Effector CD4-positive, alpha-beta T cell (primary cell): ENCODE data around the gene PKDCC. TPM values are rescaled to one million over a fixed set of nuclear protein-coding genes. Genes with fewer than 3 reads are reported as not detected.

Experiments used
- DNase-seq: peaks from one replicate; pipeline ENCODE4 v3.0.0-alpha.2; 2020
- total RNA-seq: gene quantifications from one replicate; lab custom pipeline; 2026; lab: John Stamatoyannopoulos, UW

Gene PKDCC, protein sequence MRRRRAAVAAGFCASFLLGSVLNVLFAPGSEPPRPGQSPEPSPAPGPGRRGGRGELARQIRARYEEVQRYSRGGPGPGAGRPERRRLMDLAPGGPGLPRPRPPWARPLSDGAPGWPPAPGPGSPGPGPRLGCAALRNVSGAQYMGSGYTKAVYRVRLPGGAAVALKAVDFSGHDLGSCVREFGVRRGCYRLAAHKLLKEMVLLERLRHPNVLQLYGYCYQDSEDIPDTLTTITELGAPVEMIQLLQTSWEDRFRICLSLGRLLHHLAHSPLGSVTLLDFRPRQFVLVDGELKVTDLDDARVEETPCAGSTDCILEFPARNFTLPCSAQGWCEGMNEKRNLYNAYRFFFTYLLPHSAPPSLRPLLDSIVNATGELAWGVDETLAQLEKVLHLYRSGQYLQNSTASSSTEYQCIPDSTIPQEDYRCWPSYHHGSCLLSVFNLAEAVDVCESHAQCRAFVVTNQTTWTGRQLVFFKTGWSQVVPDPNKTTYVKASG
- not detected for total RNA-seq

DNA sequence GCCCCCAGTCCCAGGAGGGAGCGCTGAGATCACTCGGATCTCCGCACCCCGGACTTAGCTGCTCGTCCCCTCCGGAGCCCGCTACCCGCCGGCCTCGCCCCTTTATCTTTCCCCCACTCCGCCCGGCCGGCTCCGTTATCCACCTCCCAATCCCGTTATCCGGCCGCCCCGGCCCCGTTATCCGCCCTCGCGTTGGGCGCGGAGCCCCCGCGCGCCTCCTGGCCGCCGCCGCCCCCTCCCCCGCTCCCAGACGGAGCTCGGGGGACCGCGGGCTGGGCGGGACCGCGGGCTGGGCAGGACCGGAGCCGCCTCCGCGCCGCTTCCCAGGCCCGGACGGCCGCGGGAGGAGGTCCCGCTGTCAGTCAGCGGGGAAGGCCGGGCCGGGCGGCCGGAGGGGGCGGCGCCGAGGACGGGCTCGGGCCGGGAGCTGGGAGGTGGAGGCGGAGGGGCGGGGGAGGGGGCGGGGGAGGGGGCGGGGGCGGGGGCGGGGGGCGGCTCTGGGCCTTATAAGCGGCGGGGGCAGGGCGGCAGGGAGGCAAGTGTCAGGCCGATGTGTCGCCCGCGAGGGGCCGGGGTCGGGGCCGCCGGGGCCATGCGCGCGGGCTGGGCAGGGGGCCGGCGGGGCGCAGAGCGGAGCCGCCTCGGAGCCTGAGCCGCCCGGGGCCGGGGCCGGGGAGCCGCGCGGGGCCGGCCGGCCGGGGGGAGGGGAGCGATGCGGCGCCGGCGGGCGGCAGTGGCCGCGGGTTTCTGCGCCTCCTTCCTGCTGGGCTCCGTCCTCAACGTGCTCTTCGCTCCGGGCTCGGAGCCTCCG, at the start of gene PKDCC:
PKDCC (plus strand) TSS at position 534 of the 811 bp plus-strand sequence; CDS start at position 713, 179 bp downstream.
- DNase-seq, result no peak

- DNase-seq, result no peak
Measured at GRCh38 chr2:41998186-41999127, 49.4 kb upstream of the PKDCC start.

- no peak for DNase-seq
Measured at GRCh38 chr2:41999128-41999480, 48.7 kb upstream of the PKDCC start.

- DNase-seq, result no peak
Measured at GRCh38 chr2:41999592-42000281, 48.1 kb upstream of the PKDCC start.

- no peak for DNase-seq
Measured at GRCh38 chr2:42001711-42002201, 46.1 kb upstream of the PKDCC start.

DNA sequence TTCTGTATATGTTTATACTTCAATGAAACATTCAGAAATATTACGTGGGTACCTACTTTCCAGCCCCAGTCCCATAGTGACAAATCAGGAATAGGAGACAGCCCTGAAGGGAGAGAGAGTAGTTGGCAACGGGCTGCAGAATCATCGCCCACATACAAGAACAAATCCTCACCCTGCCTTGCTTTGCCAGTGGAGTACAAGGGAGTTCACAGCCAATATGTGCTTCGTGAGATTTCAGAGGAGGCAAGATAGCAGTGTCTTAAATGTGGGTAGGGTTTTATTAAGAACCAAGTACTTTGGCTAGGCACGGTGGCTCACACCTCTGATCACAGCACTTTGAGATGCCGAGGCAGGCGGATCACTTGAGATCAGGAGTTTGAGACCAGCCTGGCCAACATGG, 40.3 kb upstream of the PKDCC start:
- DNase-seq, result no peak

DNA sequence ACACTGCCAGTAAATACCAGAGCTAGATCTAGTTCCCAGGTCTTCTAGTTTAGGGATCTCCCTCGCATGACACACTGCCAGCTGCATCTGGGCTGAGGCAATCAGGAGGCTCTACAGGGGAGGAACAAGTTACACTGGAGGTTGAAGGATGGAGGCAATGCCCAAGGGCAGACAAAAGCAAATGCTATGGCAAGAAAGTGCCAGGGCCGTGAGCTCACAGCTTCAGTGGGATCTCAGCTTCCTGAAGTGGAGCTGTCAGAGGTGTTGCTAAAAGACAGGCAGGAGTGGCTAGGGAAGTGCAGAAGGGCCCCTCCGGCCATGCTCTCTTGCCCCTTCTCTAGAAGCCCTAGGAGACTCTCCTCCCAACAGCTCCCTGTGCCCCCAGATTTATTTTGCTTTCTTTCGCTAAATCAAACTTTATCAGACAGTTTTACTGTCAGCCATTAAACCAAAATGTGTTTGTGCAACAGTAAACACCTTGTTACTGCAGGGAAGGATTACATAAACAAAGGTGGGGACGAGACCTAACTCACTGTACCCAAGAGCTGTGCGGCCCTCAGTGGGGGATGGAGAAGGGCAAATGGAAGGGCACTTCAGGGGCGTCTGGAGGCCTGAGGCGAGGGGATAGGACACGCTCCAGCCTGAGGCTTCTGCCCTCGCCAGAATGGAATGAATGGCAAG, 39.4 kb upstream of the PKDCC start:
- no peak for DNase-seq

DNA sequence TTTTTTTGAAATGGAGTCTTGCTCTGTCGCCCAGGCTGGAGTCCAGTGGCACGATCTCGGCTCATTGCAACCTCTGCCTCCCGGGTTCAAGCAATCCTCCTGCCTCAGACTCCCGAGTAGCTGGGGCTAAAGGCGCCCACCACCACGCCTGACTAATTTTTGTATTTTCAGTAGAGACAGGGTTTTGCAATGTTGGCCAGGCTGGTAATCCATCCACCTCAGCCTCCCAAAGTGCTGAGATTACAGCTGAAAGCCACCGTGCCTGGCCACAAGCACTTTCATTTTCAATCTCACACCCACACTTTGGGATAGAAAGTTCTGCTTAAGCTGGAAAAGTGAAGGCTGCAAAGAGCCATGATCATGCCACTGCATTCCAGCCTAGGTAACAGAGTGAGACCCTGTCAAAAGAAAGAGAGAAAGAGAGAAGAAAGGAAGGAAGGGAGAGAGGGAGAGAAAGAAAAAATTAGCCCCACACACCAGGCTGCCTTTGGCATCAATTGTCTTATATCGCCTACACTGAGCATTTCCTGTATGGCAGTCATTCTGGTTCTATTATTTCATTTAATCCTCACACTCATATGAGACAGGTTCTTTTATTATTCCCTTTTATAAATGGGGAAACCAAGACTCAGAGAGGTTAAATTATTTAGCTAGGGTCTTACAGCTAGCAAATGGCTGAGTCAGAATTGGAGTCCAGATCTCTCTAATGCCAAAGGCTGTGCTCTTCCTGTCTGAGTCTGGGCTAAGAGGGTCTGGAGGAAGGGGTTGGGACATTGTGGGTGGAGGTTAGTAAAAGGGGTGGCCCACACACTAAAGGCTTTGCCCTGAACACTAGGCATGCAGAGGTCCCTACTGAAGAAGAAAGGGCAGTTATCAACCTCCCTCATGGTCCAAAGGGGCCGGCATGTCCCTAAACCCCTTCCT, 37.9 kb upstream of the PKDCC start:
- no peak for DNase-seq

- DNase-seq, result no peak
Measured at GRCh38 chr2:42010743-42011298, 37.0 kb upstream of the PKDCC start.

GRCh38 chr2:42012137-42012536, 35.7 kb upstream of the PKDCC start:
- DNase-seq, result no peak

DNA sequence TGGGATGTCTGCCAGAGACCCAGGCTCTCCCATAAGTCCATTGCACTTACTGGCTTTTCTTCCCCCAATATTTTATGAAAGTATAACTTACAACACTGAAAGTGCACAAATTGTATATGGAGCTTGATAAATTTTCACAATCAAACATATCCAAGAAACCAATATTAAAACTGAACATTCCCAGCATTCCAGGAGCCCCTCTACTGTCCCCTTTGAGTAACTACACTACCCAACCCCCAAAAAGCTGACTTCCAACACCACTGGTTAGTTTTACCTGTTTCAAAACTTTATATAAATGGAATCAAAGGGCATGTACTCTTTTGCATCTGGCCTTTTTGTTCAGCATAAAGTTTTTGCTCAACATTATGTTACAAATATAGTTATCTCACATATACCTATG, 35.2 kb upstream of the PKDCC start:
- no peak for DNase-seq

- DNase-seq, result no peak
Measured at GRCh38 chr2:42013409-42013808, 34.4 kb upstream of the PKDCC start.

GRCh38 chr2:42021464-42021863, 26.4 kb upstream of the PKDCC start:
- DNase-seq, result no peak

DNA sequence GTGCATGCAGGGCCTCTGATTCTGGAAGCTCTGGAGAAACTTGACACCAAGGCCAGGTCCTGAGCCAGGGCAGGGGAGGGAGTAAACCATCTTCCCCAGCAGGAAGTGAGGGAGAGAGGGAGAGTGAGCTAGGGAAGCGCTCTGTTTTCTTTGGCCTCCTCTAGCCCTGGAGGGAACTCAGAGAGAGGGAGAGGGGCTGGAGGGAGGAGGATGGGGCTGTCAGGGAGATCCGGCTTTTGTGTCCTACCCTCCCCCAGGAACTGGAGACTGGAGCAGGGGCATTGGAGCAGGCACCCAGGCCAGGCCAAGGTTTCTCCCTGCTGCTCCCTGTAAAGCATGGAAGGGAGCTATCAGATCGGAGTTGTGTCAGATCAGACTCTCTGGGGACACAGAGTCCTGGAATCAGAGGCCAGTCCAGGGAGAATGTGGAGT, 22.7 kb upstream of the PKDCC start:
- DNase-seq, result no peak

- DNase-seq, result no peak
Measured at GRCh38 chr2:42026272-42026671, 21.5 kb upstream of the PKDCC start.

- DNase-seq, result no peak
Measured at GRCh38 chr2:42028571-42029148, 19.2 kb upstream of the PKDCC start.

DNA sequence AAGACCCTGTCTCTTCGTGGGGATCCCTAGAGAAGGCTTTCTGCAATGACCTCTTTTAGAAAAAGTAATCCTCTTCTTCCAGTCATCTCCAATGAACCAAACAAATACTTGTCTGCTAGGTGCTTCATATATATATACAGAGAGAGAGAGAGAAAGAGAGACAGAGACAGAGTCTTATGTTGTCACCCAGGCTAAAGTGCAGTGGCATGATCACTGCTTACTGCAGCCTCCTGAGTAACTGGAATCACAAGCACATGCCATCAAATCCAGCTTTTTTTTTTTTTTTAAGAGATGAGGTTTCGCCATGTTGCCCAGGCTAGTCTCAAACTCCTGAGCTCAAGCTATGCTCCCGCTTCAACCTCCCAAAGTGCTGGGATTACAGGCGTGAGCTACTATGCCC, 18.6 kb upstream of the PKDCC start:
- DNase-seq, result no peak

- no peak for DNase-seq
Measured at GRCh38 chr2:42029639-42030199, 18.1 kb upstream of the PKDCC start.

- no peak for DNase-seq
Measured at GRCh38 chr2:42030200-42030759, 17.5 kb upstream of the PKDCC start.
